Liver (tissue), 9 donors: ENCODE results near the gene HEG1. TPM values are rescaled to one million over a fixed set of nuclear protein-coding genes. Genes with fewer than 3 reads are reported as not detected.
A peak's percentile ranks its signal among the peaks of the same experiment; 100 is the strongest.

Source experiments
- DNase-seq: peaks from one replicate; pipeline ENCODE4 v3.0.0-alpha.2; 2017; ENCODE audit warnings: low spot score
- H3K27ac ChIP-seq, 2 donors: one replicate each; pipeline ENCODE4 v1.7.0; 2013; ENCODE audit warnings: inconsistent platforms in 2 of 2, low read length in 2 of 2, control low read depth in 1 of 2, low read depth in 1 of 2, mild to moderate bottlenecking in 1 of 2
- H3K27me3 ChIP-seq, 4 donors: one replicate each; pipeline versions ENCODE4 v1.6.1 to v1.7.0; 2013; ENCODE audit warnings: low read length in 3 of 4, inconsistent platforms in 1 of 4, mild to moderate bottlenecking in 1 of 4, moderate library complexity in 1 of 4; ENCODE audit not compliant: control insufficient read depth in 4 of 4, insufficient read depth in 4 of 4
- H3K36me3 ChIP-seq, 4 donors: one replicate each; pipeline versions ENCODE4 v1.6.1 to v1.7.0; 2013; ENCODE audit warnings: low read length in 3 of 4, mild to moderate bottlenecking in 3 of 4, low read depth in 1 of 4, moderate library complexity in 1 of 4; ENCODE audit not compliant: control insufficient read depth in 4 of 4, insufficient read depth in 3 of 4
- H3K4me1 ChIP-seq, 4 donors: one replicate each; pipeline versions ENCODE4 v1.6.1 to v1.7.0; 2013; ENCODE audit warnings: low read length in 3 of 4, mild to moderate bottlenecking in 3 of 4, moderate library complexity in 1 of 4; ENCODE audit not compliant: control insufficient read depth in 4 of 4, insufficient read depth in 4 of 4
- H3K4me3 ChIP-seq, 3 donors: one replicate each; pipeline versions ENCODE4 v1.6.1 to v1.7.0; 2013; ENCODE audit warnings: low read length in 3 of 3, control low read depth in 1 of 3, low read depth in 1 of 3, mild to moderate bottlenecking in 1 of 3
- H3K9ac ChIP-seq, 2 donors: one replicate each; pipeline ENCODE4 v1.7.0; 2013; ENCODE audit warnings: low read length in 2 of 2, mild to moderate bottlenecking in 2 of 2, moderate library complexity in 2 of 2, control low read depth in 1 of 2, low read depth in 1 of 2
- H3K9me3 ChIP-seq, 4 donors: one replicate each; pipeline versions ENCODE4 v1.6.1 to v1.7.0; 2013; ENCODE audit warnings: low read length in 3 of 4; ENCODE audit not compliant: control insufficient read depth in 4 of 4
- EGR1 ChIP-seq, 2 donors: IDR thresholded peaks; 2 replicates each; pipeline ENCODE4 v1.6.1; 2016 to 2018; ENCODE audit warnings: antibody characterized with exemption in 2 of 2, low read depth in 2 of 2
- FOXA1 ChIP-seq: IDR thresholded peaks from 2 replicates; pipeline ENCODE4 v1.6.1; 2016; ENCODE audit warnings: antibody characterized with exemption
- FOXA2 ChIP-seq: IDR thresholded peaks from 2 replicates; pipeline ENCODE4 v1.6.1; 2016; ENCODE audit warnings: antibody characterized with exemption
- GABPA ChIP-seq, 2 donors: IDR thresholded peaks in 1 of 2; conservative IDR thresholded peaks in 1 of 2; 2 replicates each; pipeline ENCODE4 v1.6.1; 2016; ENCODE audit warnings: antibody characterized with exemption in 2 of 2, mild to moderate bottlenecking in 1 of 2, moderate library complexity in 1 of 2
- HNF4A ChIP-seq, 2 donors: conservative IDR thresholded peaks; 2 replicates each; pipeline ENCODE4 v1.6.1; 2016; ENCODE audit warnings: antibody characterized with exemption in 2 of 2, mild to moderate bottlenecking in 2 of 2
- HNF4G ChIP-seq: IDR thresholded peaks from 2 replicates; pipeline ENCODE4 v1.6.1; 2016; ENCODE audit warnings: antibody characterized with exemption
- JUND ChIP-seq, 2 donors: IDR thresholded peaks; 2 replicates each; pipeline ENCODE4 v1.6.1; 2016; ENCODE audit warnings: antibody characterized with exemption in 2 of 2
- NR2F2 ChIP-seq: IDR thresholded peaks from 2 replicates; pipeline ENCODE4 v1.6.1; 2016; ENCODE audit warnings: antibody characterized with exemption
- RAD21 ChIP-seq, 2 donors: IDR thresholded peaks; 2 replicates each; pipeline ENCODE4 v1.6.1; 2016; ENCODE audit warnings: antibody characterized with exemption in 2 of 2, mild to moderate bottlenecking in 2 of 2
- RXRA ChIP-seq, 2 donors: IDR thresholded peaks; 2 replicates each; pipeline ENCODE4 v1.6.1; 2017 to 2018; ENCODE audit warnings: antibody characterized with exemption in 2 of 2, mild to moderate bottlenecking in 1 of 2
- SP1 ChIP-seq: IDR thresholded peaks from 2 replicates; pipeline ENCODE4 v1.6.1; 2018; ENCODE audit warnings: antibody characterized with exemption, mild to moderate bottlenecking
- TAF1 ChIP-seq: conservative IDR thresholded peaks from 2 replicates; pipeline ENCODE4 v1.6.1; 2016; ENCODE audit warnings: antibody characterized with exemption, mild to moderate bottlenecking
- YY1 ChIP-seq: IDR thresholded peaks from 2 replicates; pipeline ENCODE4 v1.6.1; 2016; ENCODE audit warnings: antibody characterized with exemption, mild to moderate bottlenecking
- WGBS: extraction: QIAGEN DNeasy Blood & Tissue Kit; methylation state at CpG from one replicate; pipeline ENCODE4 v1.1.7; 2013; 5-methylcytosine and 5-hydroxymethylcytosine counted together
- polyA plus RNA-seq, 2 donors: library from polyadenylated mRNA; stranded (reverse) in 1 of 2; unstranded in 1 of 2; fragments of 200-250 nt in 1 of 2; fragments of >200 nt in 1 of 2; fragmentation: Nextera tagmentation in 1 of 2; extraction: Ambion mirVana in 1 of 2; gene quantifications; one replicate each; pipeline versions ENCODE4 v1.2.1 to v1.2.3, GENCODE V29; 2013 to 2015
- total RNA-seq, 2 donors: library from RNA; depleted of rRNA; stranded (reverse); fragments of >200 nt; gene quantifications; one replicate each; pipeline ENCODE4 v1.2.3, GENCODE V29; 2014
- TF ChIP-seq, protein P1 (sequence below): IDR thresholded peaks from 2 replicates; pipeline ENCODE4 v1.6.1; 2016; ENCODE audit warnings: antibody characterized with exemption
- TF ChIP-seq, protein P2 (sequence below): IDR thresholded peaks from 2 replicates; pipeline ENCODE4 v1.6.1; 2016; ENCODE audit warnings: antibody characterized with exemption
- TF ChIP-seq, protein P3 (sequence below): IDR thresholded peaks from 2 replicates; pipeline ENCODE4 v1.6.1; 2016; ENCODE audit warnings: antibody characterized with exemption, mild to moderate bottlenecking
- TF ChIP-seq, protein P4 (sequence below): IDR thresholded peaks from 2 replicates; pipeline ENCODE4 v1.6.1; 2016; ENCODE audit warnings: antibody characterized with exemption
- TF ChIP-seq, protein P5 (sequence below): fragments of 150-350 bp; IDR thresholded peaks from 2 replicates; pipeline ENCODE4 v1.5.1; 2017; ENCODE audit warnings: improper control_type of control experiment, low read depth, low read length; ENCODE audit not compliant: missing input control
- donor health status: healthy.
- donor health status: healthy.
- donor health status: healthy.
- donor health status: healthy.
- donor health status: healthy.

HEG1 gene
- total and polyA plus RNA-seq, 4 donors: 1.4 to 16.0 (median 5.3) TPM

DNA sequence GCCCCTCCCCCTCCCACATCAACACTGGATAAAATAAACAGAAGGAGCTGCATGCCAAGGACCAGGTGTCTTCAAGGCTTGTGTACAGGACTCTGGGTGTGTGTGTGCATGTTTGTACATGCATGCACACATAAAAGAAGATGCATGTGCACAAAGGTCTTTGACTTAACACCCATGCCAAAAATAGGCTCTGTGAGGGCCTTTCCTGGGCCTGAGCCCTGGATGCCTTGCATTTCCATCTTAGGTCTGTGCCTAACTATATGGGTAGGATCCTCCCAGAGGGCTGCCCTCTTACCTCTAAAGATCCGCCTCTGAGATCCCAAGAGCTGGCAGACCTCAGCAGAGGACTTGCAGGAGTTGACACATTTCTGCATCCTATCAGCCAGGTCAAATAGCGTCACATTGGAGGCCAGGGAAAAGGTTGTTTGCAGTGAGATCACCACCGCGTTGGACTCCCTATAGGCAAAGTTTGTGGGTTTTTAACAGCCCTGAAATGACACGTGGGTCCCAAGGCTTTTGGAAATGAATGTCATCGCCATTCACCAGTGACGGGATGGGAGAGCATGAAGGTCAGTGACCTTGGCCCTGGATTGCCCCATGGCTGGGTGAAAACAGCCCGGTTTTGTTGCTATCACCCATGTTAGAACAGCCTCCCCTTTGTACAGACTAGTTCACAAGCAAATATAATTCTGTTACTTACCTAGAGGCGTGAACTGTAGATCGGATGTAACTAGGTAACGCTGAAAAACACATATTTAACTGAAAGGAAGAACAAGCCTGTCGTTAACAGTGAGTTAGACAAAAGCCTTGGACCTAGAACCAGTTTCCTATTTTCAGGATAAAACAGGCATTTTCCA is 54.0 kb downstream of the HEG1 start:
- H3K27ac ChIP-seq: peak overlapping the region; percentile 37 to 38
- 26% methylated on average over 12 of the region's 12 CpGs for WGBS
- DNase-seq: peak; percentile 46
- peak overlapping the region in 1 of 2 donors; percentile 20 for H3K9ac ChIP-seq
- no peaks in the 10 kb centered on the region for H3K27me3 ChIP-seq
- no peaks in the 10 kb centered on the region for H3K9me3 ChIP-seq
- peaks cover 0 to 29% (median 26%) of the 10 kb centered on the region in 4 donors for H3K4me1 ChIP-seq
- peak; percentile 79 for TF ChIP-seq SP1
- no peak for TF ChIP-seq FOXA2
- TF ChIP-seq, protein P1, sequence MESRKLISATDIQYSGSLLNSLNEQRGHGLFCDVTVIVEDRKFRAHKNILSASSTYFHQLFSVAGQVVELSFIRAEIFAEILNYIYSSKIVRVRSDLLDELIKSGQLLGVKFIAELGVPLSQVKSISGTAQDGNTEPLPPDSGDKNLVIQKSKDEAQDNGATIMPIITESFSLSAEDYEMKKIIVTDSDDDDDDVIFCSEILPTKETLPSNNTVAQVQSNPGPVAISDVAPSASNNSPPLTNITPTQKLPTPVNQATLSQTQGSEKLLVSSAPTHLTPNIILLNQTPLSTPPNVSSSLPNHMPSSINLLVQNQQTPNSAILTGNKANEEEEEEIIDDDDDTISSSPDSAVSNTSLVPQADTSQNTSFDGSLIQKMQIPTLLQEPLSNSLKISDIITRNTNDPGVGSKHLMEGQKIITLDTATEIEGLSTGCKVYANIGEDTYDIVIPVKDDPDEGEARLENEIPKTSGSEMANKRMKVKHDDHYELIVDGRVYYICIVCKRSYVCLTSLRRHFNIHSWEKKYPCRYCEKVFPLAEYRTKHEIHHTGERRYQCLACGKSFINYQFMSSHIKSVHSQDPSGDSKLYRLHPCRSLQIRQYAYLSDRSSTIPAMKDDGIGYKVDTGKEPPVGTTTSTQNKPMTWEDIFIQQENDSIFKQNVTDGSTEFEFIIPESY: no peak
- TF ChIP-seq FOXA1: no peak
- TF ChIP-seq, protein P2, sequence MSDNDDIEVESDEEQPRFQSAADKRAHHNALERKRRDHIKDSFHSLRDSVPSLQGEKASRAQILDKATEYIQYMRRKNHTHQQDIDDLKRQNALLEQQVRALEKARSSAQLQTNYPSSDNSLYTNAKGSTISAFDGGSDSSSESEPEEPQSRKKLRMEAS: peak; percentile 56
- TF ChIP-seq, protein P3, sequence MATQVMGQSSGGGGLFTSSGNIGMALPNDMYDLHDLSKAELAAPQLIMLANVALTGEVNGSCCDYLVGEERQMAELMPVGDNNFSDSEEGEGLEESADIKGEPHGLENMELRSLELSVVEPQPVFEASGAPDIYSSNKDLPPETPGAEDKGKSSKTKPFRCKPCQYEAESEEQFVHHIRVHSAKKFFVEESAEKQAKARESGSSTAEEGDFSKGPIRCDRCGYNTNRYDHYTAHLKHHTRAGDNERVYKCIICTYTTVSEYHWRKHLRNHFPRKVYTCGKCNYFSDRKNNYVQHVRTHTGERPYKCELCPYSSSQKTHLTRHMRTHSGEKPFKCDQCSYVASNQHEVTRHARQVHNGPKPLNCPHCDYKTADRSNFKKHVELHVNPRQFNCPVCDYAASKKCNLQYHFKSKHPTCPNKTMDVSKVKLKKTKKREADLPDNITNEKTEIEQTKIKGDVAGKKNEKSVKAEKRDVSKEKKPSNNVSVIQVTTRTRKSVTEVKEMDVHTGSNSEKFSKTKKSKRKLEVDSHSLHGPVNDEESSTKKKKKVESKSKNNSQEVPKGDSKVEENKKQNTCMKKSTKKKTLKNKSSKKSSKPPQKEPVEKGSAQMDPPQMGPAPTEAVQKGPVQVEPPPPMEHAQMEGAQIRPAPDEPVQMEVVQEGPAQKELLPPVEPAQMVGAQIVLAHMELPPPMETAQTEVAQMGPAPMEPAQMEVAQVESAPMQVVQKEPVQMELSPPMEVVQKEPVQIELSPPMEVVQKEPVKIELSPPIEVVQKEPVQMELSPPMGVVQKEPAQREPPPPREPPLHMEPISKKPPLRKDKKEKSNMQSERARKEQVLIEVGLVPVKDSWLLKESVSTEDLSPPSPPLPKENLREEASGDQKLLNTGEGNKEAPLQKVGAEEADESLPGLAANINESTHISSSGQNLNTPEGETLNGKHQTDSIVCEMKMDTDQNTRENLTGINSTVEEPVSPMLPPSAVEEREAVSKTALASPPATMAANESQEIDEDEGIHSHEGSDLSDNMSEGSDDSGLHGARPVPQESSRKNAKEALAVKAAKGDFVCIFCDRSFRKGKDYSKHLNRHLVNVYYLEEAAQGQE: no peak
- TF ChIP-seq TAF1: no peak
- TF ChIP-seq, protein P4, sequence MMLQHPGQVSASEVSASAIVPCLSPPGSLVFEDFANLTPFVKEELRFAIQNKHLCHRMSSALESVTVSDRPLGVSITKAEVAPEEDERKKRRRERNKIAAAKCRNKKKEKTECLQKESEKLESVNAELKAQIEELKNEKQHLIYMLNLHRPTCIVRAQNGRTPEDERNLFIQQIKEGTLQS: no peak
- no peak for TF ChIP-seq HNF4G
- TF ChIP-seq EGR1 (IDR thresholded peaks at IDR 0.05; ENCODE audit: low read depth in 2 of 2): no peak
- TF ChIP-seq HNF4A (conservative IDR thresholded peaks at IDR 0.05): peak; percentile 43 to 55
- TF ChIP-seq RXRA (IDR thresholded peaks at IDR 0.05): peak; percentile 94 to 97
- peak; percentile 61 for TF ChIP-seq YY1
- peak in 1 of 2 donors; percentile 31 for TF ChIP-seq RAD21 (IDR thresholded peaks at IDR 0.05)
- TF ChIP-seq, protein P5, sequence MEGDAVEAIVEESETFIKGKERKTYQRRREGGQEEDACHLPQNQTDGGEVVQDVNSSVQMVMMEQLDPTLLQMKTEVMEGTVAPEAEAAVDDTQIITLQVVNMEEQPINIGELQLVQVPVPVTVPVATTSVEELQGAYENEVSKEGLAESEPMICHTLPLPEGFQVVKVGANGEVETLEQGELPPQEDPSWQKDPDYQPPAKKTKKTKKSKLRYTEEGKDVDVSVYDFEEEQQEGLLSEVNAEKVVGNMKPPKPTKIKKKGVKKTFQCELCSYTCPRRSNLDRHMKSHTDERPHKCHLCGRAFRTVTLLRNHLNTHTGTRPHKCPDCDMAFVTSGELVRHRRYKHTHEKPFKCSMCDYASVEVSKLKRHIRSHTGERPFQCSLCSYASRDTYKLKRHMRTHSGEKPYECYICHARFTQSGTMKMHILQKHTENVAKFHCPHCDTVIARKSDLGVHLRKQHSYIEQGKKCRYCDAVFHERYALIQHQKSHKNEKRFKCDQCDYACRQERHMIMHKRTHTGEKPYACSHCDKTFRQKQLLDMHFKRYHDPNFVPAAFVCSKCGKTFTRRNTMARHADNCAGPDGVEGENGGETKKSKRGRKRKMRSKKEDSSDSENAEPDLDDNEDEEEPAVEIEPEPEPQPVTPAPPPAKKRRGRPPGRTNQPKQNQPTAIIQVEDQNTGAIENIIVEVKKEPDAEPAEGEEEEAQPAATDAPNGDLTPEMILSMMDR: no peak
- peak in 1 of 2 donors; percentile 48 for TF ChIP-seq JUND (IDR thresholded peaks at IDR 0.05)
- peak; percentile 54 for TF ChIP-seq NR2F2
- no peak for TF ChIP-seq GABPA (IDR thresholded peaks at IDR 0.05 in 1 of 2, conservative IDR thresholded peaks at IDR 0.05 in 1 of 2)
- peaks cover 0 to 6% (median 1%) of the 10 kb centered on the region in 4 donors for H3K36me3 ChIP-seq
- no peak overlapping the region for H3K4me3 ChIP-seq
